22Rv1 (cell line): ENCODE data around the gene C10orf53.

Experiments
- CTCF ChIP-seq: fragments of 450-650 bp; IDR thresholded peaks from 2 replicates; pipeline ENCODE4 v1.5.1; 2017; ENCODE audit warnings: mild to moderate bottlenecking
- ZFX ChIP-seq: fragments of 450-650 bp; IDR thresholded peaks from 2 replicates; pipeline ENCODE4 v1.6.1; 2017; ENCODE audit warnings: antibody characterized with exemption, borderline replicate concordance

DNA sequence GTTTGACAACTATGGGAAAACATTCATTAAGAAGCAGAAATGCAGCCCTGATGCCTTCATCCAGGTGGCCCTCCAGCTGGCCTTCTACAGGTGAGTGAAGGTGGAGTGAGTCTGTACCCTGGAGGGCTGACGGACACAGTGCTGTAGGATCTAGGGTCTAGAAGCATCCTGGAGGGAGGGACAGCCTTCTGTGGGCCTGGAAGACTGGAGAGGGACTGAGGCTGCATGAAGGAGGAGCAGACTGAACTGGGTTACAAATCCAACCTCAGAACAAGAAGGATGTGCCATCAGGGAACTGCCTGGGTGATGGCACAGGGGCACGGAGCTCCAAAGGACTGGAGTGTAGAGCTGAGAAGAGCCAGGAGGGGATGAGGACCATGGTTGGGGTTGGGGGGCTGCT lies 27.5 kb upstream of the C10orf53 start:
- TF ChIP-seq CTCF (no peak), ZFX (no peak)
